ENCODE measurements around the gene INPP5B. TPM values are rescaled to one million over a fixed set of nuclear protein-coding genes. Genes with fewer than 3 reads are reported as not detected.

The INPP5B gene
- total and polyA plus RNA-seq, 12 donors: 10.4 to 32.3 (median 20.9) TPM

- TF ChIP-seq CTCF (IDR thresholded peaks at IDR 0.05) (no peak), POLR2A (IDR thresholded peaks at IDR 0.05) (no peak)
- intact Hi-C loops (cut with DNase I): loop anchor here in 1 of 2 donors (5.0 kb wide), 1 partner anchor 33 kb away; no protein-coding TSS in a partner anchor
- H3K4me3 ChIP-seq: peak overlapping the region; percentile 42 to 88 (median 59)
- peak in 6 of 7 donors; percentile 51 to 73 (median 58) for DNase-seq
- no peaks in the 10 kb centered on the region for H3K27me3 ChIP-seq
- H3K36me3 ChIP-seq (replicated peaks in 1 of 2): peaks cover 0 to 33% of the 10 kb centered on the region in 2 donors
- WGBS, 4 donors: 0 to 1% (median 1%) methylated on average over 23 to 30 of the region's 30 CpGs
- H3K9me3 ChIP-seq (replicated peaks in 1 of 3): no peaks in the 10 kb centered on the region
- peak overlapping the region; percentile 36 to 80 (median 54) for H3K27ac ChIP-seq
- H3K4me1 ChIP-seq (replicated peaks in 1 of 2): peaks cover 9 to 15% of the 10 kb centered on the region in 2 donors
Measured at GRCh38 chr1:37989361-37989930, 42.6 kb upstream of the INPP5B start.

GRCh38 chr1:37987679-37988078, 40.8 kb upstream of the INPP5B start:
- no peaks in the 10 kb centered on the region for H3K9me3 ChIP-seq (replicated peaks in 1 of 3)
- H3K4me3 ChIP-seq: no peak overlapping the region
- DNase-seq: no peak
- intact Hi-C loops (cut with DNase I): loop anchor here in 1 of 2 donors (5.0 kb wide), 1 partner anchor 35 kb away; no protein-coding TSS in a partner anchor
- H3K36me3 ChIP-seq (replicated peaks in 1 of 2): peaks cover 0 to 49% of the 10 kb centered on the region in 2 donors
- no peak overlapping the region for H3K27ac ChIP-seq
- TF ChIP-seq POLR2A (IDR thresholded peaks at IDR 0.05): no peak
- TF ChIP-seq CTCF (IDR thresholded peaks at IDR 0.05): no peak
- H3K27me3 ChIP-seq: no peaks in the 10 kb centered on the region
- peaks cover 9 to 15% of the 10 kb centered on the region in 2 donors for H3K4me1 ChIP-seq (replicated peaks in 1 of 2)
- WGBS, 4 donors: 15 to 55% (median 29%) methylated on average over 1 of the region's 1 CpG

- Histone ChIP-seq H3K27me3 (no peaks in the 10 kb centered on the region), H3K4me3 (no peak overlapping the region), H3K4me1 (replicated peaks in 1 of 2) (peaks cover 0 to 9% of the 10 kb centered on the region in 2 donors), H3K36me3 (replicated peaks in 1 of 2) (peaks cover 0 to 90% of the 10 kb centered on the region in 2 donors), H3K9me3 (replicated peaks in 1 of 3) (no peaks in the 10 kb centered on the region), H3K27ac (no peak overlapping the region)
- WGBS, 4 donors: 92 to 98% (median 96%) methylated on average over 2 of the region's 2 CpGs
- TF ChIP-seq CTCF (IDR thresholded peaks at IDR 0.05): no peak
- TF ChIP-seq POLR2A (IDR thresholded peaks at IDR 0.05): no peak
- DNase-seq: no peak
- intact Hi-C loops (cut with DNase I): no loop called here
Measured at GRCh38 chr1:37983546-37983945, 36.7 kb upstream of the INPP5B start.

- no peaks in the 10 kb centered on the region for H3K9me3 ChIP-seq (replicated peaks in 1 of 3)
- H3K4me1 ChIP-seq (replicated peaks in 1 of 2): no peaks in the 10 kb centered on the region
- no peak for DNase-seq
- H3K4me3 ChIP-seq: no peak overlapping the region
- H3K36me3 ChIP-seq (replicated peaks in 1 of 2): peaks cover 0 to 91% of the 10 kb centered on the region in 2 donors
- TF ChIP-seq CTCF (IDR thresholded peaks at IDR 0.05) (no peak), POLR2A (IDR thresholded peaks at IDR 0.05) (no peak)
- 92 to 96% (median 93%) methylated on average over 4 of the region's 4 CpGs for WGBS, 4 donors
- intact Hi-C loops (cut with DNase I): loop anchor here in 1 of 2 donors (5.0 kb wide), 1 partner anchor 86 kb away; no protein-coding TSS in a partner anchor
- H3K27ac ChIP-seq: no peak overlapping the region
- no peaks in the 10 kb centered on the region for H3K27me3 ChIP-seq
Measured at GRCh38 chr1:37978541-37978940, 31.7 kb upstream of the INPP5B start.

Data from adrenal gland (tissue), 12 donors.